ENCODE measurements around the gene FAM43A. TPM values are rescaled to one million over a fixed set of nuclear protein-coding genes. Genes with fewer than 3 reads are reported as not detected.

FAM43A gene
- total and polyA plus RNA-seq, 9 of the 15 experiments (the other 6 are each of a cell fraction or from before 2014, with no cell fraction given) = 0.03 to 1.2 (median 0.21) TPM

GRCh38 chr3:194671511-194671899 lies 14.2 kb upstream of the FAM43A start:
- Histone ChIP-seq H2AFZ (ENCODE audit: low read depth, low read length) (peak overlapping the region; percentile 92), H3K79me2 (ENCODE audit: control insufficient read depth, insufficient read depth, low read length) (peaks cover 30% of the 10 kb centered on the region), H3K9me1 (ENCODE audit: control insufficient read depth, insufficient read depth, low read length) (no peaks in the 10 kb centered on the region), H3K27me3 (ENCODE audit: control insufficient read depth in 2 of 2, insufficient read depth in 2 of 2, low read length in 2 of 2) (no peaks in the 10 kb centered on the region), H4K20me1 (replicated peaks; ENCODE audit: control insufficient read depth, insufficient read depth, low read length) (no peaks in the 10 kb centered on the region), H3K9me3 (replicated peaks; ENCODE audit: control insufficient read depth, insufficient read depth, low read depth, low read length) (no peaks in the 10 kb centered on the region), H3K4me2 (ENCODE audit: insufficient read depth, low read length) (peak overlapping the region; percentile 99), H3K9ac (ENCODE audit: insufficient read depth in 1 of 2, low read depth in 2 of 2, low read length in 2 of 2) (peak overlapping the region; percentile 85 to 91), H3K4me1 (replicated peaks in 1 of 2; ENCODE audit: control insufficient read depth in 2 of 2, insufficient read depth in 2 of 2, low read length in 2 of 2) (peaks cover 8 to 10% of the 10 kb centered on the region in 2 experiments; a peak in 3 of 5 replicates), H3K36me3 (ENCODE audit: control insufficient read depth, insufficient read depth, low read length) (peaks cover 35% of the 10 kb centered on the region), H3K4me3 (peak overlapping the region; percentile 100), H3K27ac (ENCODE audit: extremely low read depth, low read depth, low read length) (peak overlapping the region; percentile 92)
- CTCF ChIA-PET (ENCODE audit: low intra/inter-chr PET ratio) = interaction anchor here (1.1 to 1.2 kb wide), 2 partner anchors 12 to 588 kb away, joined by 3 to 4 read pairs; no protein-coding TSS in a partner anchor
- TSS peak; percentile 66 for BruUV-seq (replicated peaks)
- POLR2A ChIA-PET = interaction anchor here (0.6 to 2.2 kb wide), 7 partner anchors 9 to 415 kb away, joined by 3 to 6 read pairs (median 4); partner anchors contain the start of gene FAM43A
- in situ Hi-C loops (cut with MboI) (no loop called here), intact Hi-C loops (cut with micrococcal nuclease) (loop anchor here (5.0 kb wide), 1 partner anchor 339 kb away; no protein-coding TSS in a partner anchor)
- FAIRE-seq (no peak), ATAC-seq (peak; percentile 59), DNase-seq (ENCODE audit: extremely low read depth in 1 of 4, low spot score in 3 of 4) (peak in 3 of 4 experiments; percentile 32 to 53 (median 51))
- 3% methylated on average over 5 of the region's 5 CpGs for WGBS (ENCODE audit: insufficient coverage, low coverage, missing lambda C conversion rate)
- TF ChIP-seq SMC3 (conservative IDR thresholded peaks at IDR 0.05; ENCODE audit: insufficient read depth, low read depth, low read length) = peak; percentile 15; the same call in 1 of the 2 replicates
- no peak; the same call in 1 of the 2 replicates for TF ChIP-seq REST (IDR thresholded peaks at IDR 0.05; ENCODE audit: borderline replicate concordance)
- TF ChIP-seq REST (CRISPR knock-in tag; IDR thresholded peaks at IDR 0.05; ENCODE audit: low read depth) = no peak
- no peak for TF ChIP-seq ZC3H11A (IDR thresholded peaks at IDR 0.05; ENCODE audit: low read depth, low read length)
- peak; percentile 22; the same call in 1 of the 2 replicates for TF ChIP-seq ATF3 (IDR thresholded peaks at IDR 0.05)
- no peak for TF ChIP-seq ATF3 (CRISPR knock-in tag; conservative IDR thresholded peaks at IDR 0.05)
- TF ChIP-seq ELK1 (CRISPR knock-in tag; IDR thresholded peaks at IDR 0.05) = no peak
- peak; percentile 67 for TF ChIP-seq MEIS2 (IDR thresholded peaks at IDR 0.05; ENCODE audit: partially characterized antibody)
- TF ChIP-seq PKNOX1 (IDR thresholded peaks at IDR 0.05) = peak; percentile 36; the same call in 1 of the 2 replicates
- TF ChIP-seq HCFC1 (IDR thresholded peaks at IDR 0.05; ENCODE audit: low read depth, low read length) = no peak

Data from K562 (cell line).